Activated CD4-positive, alpha-beta T cell treated with anti-CD3 and anti-CD28 coated beads for 36 hours (primary cell): ENCODE results near the gene SDHAF3. TPM values are rescaled to one million over a fixed set of nuclear protein-coding genes. Genes with fewer than 3 reads are reported as not detected.

Source experiments
- ATAC-seq: fragments of 200-7000 bp; cut with Tn5 transposase; one replicate; pipeline ENCODE4 v1.10.0; 2021; ENCODE audit warnings: mild to moderate bottlenecking, moderate library complexity
- CTCF ChIA-PET: fragments of 350-600 bp; sonication (Branson Sonifier 250); formaldehyde crosslinking; loops from one replicate; lab custom pipeline; 2021; ENCODE audit warnings: antibody characterized with exemption; lab: Charles Lee
- POLR2A ChIA-PET: fragments of 350-600 bp; sonication (Branson Sonifier 250); formaldehyde crosslinking; loops from one replicate; lab custom pipeline; 2021; ENCODE audit warnings: antibody characterized with exemption, inconsistent platforms; lab: Charles Lee
- DNase-seq: peaks from one replicate; pipeline ENCODE4 v3.0.0-alpha.2; 2020
- H3K27ac Mint-ChIP-seq: one replicate; pipeline ENCODE4 v1.8.0; 2021; ENCODE audit warnings: mixed read lengths
- H3K27me3 Mint-ChIP-seq: one replicate; pipeline ENCODE4 v1.8.0; 2021; ENCODE audit warnings: mixed read lengths
- H3K36me3 Mint-ChIP-seq: one replicate; pipeline ENCODE4 v1.8.0; 2021; ENCODE audit warnings: low read depth, mixed read lengths
- H3K4me1 Mint-ChIP-seq: one replicate; pipeline ENCODE4 v1.8.0; 2021; ENCODE audit warnings: mixed read lengths
- H3K4me3 Mint-ChIP-seq: one replicate; pipeline ENCODE4 v1.8.0; 2021; ENCODE audit warnings: mild to moderate bottlenecking, moderate library complexity, mixed read lengths
- H3K9me3 Mint-ChIP-seq: one replicate; pipeline ENCODE4 v1.8.0; 2021; ENCODE audit warnings: low read depth, mixed read lengths
- intact Hi-C, 2 experiments: fragments of 100-400 bp; cut with DNase I in 1 of 2; cut with micrococcal nuclease in 1 of 2; formaldehyde crosslinking; loops; one replicate each; pipeline versions ENCODE4 v1.14.2 to v1.15.1; 2022 to 2024; cut with DNase I, micrococcal nuclease
- total RNA-seq, 2 experiments: library from RNA; stranded (reverse); gene quantifications; one replicate each; pipeline ENCODE4 v1.2.3, GENCODE V29; 2021

Gene SDHAF3
- total RNA-seq, 2 experiments from 2014 or later: 30.2 to 44.3 TPM

- POLR2A ChIA-PET: no interaction called here
- CTCF ChIA-PET: no interaction called here
- H3K4me3 Mint-ChIP-seq: no peak overlapping the region
Observed at GRCh38 chr7:97219237-97219636, 101.7 kb downstream of the SDHAF3 start.

GRCh38 chr7:97224316-97224715 lies 106.8 kb downstream of the SDHAF3 start:
- no peak overlapping the region for H3K27ac Mint-ChIP-seq
- CTCF ChIA-PET: interaction anchor here (1.0 kb wide), 1 partner anchor 24 kb away, joined by 3 read pairs; no protein-coding TSS in a partner anchor
- H3K4me3 Mint-ChIP-seq: no peak overlapping the region
- H3K36me3 Mint-ChIP-seq: no peaks in the 10 kb centered on the region
- H3K4me1 Mint-ChIP-seq: no peaks in the 10 kb centered on the region
- POLR2A ChIA-PET: interaction anchor here (0.6 kb wide), 1 partner anchor 80 kb away, joined by 3 read pairs; no protein-coding TSS in a partner anchor
- ATAC-seq (no peak), DNase-seq (no peak)
- peaks cover 15% of the 10 kb centered on the region for H3K27me3 Mint-ChIP-seq
- intact Hi-C loops: no loop called here
- H3K9me3 Mint-ChIP-seq: no peaks in the 10 kb centered on the region

More at GRCh38 chr7:97219237-97219636, 101.7 kb downstream of the SDHAF3 start:
- intact Hi-C loops: no loop called here
- DNase-seq: no peak
- Mint-ChIP-seq H3K4me1 (no peaks in the 10 kb centered on the region), H3K27ac (no peak overlapping the region), H3K9me3 (no peaks in the 10 kb centered on the region), H3K36me3 (no peaks in the 10 kb centered on the region), H3K27me3 (peaks cover 23% of the 10 kb centered on the region)
- ATAC-seq: no peak

DNA sequence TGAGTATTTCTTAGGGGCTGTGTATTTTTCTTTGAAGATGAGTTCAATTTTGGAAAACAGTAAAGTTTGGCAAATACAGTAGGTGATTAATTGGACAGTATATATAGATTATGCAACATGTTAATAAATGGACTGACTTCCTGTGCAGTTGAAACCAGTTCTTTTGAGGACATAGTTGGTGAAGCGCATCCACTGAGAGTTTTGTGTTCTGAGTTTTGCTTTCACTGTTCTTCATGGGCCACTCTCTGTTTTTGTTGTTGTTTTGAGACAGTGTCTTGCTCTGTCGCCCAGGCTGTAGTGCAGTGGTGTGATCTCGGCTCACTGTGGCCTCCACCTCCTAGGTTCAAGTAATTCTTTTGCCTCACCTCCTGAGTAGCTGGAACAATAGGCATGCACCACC lies 109.0 kb downstream of the SDHAF3 start:
- Mint-ChIP-seq H3K9me3 (no peaks in the 10 kb centered on the region), H3K4me1 (no peaks in the 10 kb centered on the region), H3K27me3 (peaks cover 11% of the 10 kb centered on the region), H3K36me3 (no peaks in the 10 kb centered on the region), H3K4me3 (no peak overlapping the region), H3K27ac (no peak overlapping the region)
- DNase-seq (no peak), ATAC-seq (no peak)
- intact Hi-C loops: no loop called here
- POLR2A ChIA-PET: no interaction called here
- CTCF ChIA-PET: no interaction called here

Other genes with a start within 250 kb of the SDHAF3 start
- not detected for gene DLX6, start 112.1 kb upstream of the SDHAF3 start, total RNA-seq
- gene DLX5, start 92.9 kb upstream of the SDHAF3 start, total RNA-seq: not detected